Gastrocnemius medialis (tissue), 4 donors: ENCODE data around the gene SLFN5.
A peak's percentile ranks its signal among the peaks of the same experiment; 100 is the strongest.

Experiments used
- POLR2A ChIP-seq, 2 donors: fragments of 450-650 bp; IDR thresholded peaks; one replicate each; pipeline ENCODE4 v1.6.1; 2017; ENCODE audit warnings: antibody characterized with exemption in 2 of 2, mild to moderate bottlenecking in 2 of 2, moderate library complexity in 2 of 2
- TF ChIP-seq, protein P1 (sequence below), 5 experiments: fragments of 450-650 bp in 3 of 5; fragments of 200-600 bp in 2 of 5; sonication (generic) in 2 of 5; IDR thresholded peaks in 4 of 5; conservative IDR thresholded peaks in 1 of 5; 1 replicate in 4 of 5; 2 replicates in 1 of 5; pipeline ENCODE4 v1.5.1; 2016 to 2019; ENCODE audit warnings: antibody characterized with exemption in 5 of 5, mild to moderate bottlenecking in 3 of 5, moderate library complexity in 3 of 5

DNA sequence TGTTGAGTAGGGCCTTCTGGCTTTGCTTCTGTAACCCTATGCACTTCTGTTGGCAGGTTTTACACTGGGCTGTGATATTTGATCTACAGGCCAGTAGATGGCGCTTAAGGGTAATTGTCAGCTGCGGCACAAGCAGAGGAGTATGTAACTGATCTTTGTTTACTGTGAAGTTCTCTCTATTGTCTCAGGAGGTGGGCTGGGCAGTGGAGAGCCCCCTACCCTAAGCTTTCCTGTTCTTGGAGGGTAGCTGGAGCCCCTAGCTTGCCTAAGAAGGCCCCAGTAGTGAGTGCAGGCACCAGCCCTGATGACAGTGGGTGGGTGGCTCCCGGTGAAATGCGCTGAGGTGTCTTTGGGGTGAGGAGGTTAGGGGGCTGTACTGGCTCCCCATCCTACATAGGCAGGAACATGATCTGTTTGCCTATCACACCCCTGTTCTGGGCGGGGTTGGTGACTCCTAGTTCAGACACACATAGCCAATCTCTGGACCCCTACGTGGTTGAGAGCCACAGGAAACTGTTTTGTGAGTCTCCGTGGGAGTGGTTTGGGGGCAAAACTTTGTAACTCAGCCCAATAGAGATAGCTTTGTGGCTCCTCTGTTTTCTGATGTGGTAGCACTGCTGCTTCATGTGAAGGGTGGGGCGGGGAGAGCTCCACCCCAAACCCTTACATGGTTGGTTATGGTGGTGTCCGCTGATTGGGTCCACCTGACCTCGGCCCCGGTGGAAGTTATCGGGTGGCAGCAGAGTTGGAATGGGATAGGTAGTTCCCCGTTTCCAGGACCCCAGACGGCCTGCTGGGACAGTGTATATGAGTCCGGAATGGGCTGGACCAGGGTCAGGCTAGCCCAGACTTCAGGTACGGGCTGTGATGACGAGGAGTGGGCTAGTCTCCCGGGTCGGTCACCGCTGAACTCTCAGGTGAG, 70.2 kb downstream of the SLFN5 start:
- TF ChIP-seq, protein P1, sequence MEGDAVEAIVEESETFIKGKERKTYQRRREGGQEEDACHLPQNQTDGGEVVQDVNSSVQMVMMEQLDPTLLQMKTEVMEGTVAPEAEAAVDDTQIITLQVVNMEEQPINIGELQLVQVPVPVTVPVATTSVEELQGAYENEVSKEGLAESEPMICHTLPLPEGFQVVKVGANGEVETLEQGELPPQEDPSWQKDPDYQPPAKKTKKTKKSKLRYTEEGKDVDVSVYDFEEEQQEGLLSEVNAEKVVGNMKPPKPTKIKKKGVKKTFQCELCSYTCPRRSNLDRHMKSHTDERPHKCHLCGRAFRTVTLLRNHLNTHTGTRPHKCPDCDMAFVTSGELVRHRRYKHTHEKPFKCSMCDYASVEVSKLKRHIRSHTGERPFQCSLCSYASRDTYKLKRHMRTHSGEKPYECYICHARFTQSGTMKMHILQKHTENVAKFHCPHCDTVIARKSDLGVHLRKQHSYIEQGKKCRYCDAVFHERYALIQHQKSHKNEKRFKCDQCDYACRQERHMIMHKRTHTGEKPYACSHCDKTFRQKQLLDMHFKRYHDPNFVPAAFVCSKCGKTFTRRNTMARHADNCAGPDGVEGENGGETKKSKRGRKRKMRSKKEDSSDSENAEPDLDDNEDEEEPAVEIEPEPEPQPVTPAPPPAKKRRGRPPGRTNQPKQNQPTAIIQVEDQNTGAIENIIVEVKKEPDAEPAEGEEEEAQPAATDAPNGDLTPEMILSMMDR (IDR thresholded peaks at IDR 0.05 in 4 of 5, conservative IDR thresholded peaks at IDR 0.05 in 1 of 5): peak; percentile 67 to 85 (median 80)
- TF ChIP-seq POLR2A (IDR thresholded peaks at IDR 0.05): peak; percentile 18 to 72
